Effector memory CD4-positive, alpha-beta T cell (primary cell): ENCODE data around the gene ULK4.

Experiments
- DNase-seq, 3 donors: peaks; one replicate each; pipeline ENCODE4 v3.0.0-alpha.2; 2020
- H3K27ac ChIP-seq: 2 replicates; pipeline ENCODE4 v1.7.0; 2013; ENCODE audit warnings: mild to moderate bottlenecking, low read length, moderate library complexity; ENCODE audit not compliant: insufficient read depth, poor library complexity, severe bottlenecking
- H3K27me3 ChIP-seq: replicated peaks from 2 replicates; pipeline ENCODE4 v1.7.0; 2013; ENCODE audit warnings: mild to moderate bottlenecking, low read length; ENCODE audit not compliant: insufficient read depth, control insufficient read depth, poor library complexity, severe bottlenecking
- H3K36me3 ChIP-seq: 2 replicates; pipeline ENCODE4 v1.7.0; 2013; ENCODE audit warnings: mild to moderate bottlenecking, low read length, moderate library complexity; ENCODE audit not compliant: control insufficient read depth, insufficient read depth
- H3K4me1 ChIP-seq: 2 replicates; pipeline ENCODE4 v1.7.0; 2013; ENCODE audit warnings: low read length, mild to moderate bottlenecking; ENCODE audit not compliant: control insufficient read depth, insufficient read depth, poor library complexity, severe bottlenecking
- H3K4me3 ChIP-seq: 2 replicates; pipeline ENCODE4 v1.7.0; 2013; ENCODE audit warnings: low read length, low read depth, mild to moderate bottlenecking; ENCODE audit not compliant: insufficient read depth, poor library complexity, severe bottlenecking
- H3K9me3 ChIP-seq: 2 replicates; pipeline ENCODE4 v1.7.0; 2013; ENCODE audit warnings: mild to moderate bottlenecking, low read length, moderate library complexity; ENCODE audit not compliant: control insufficient read depth

The ULK4 gene

GRCh38 chr3:41352510-41352909, 609.4 kb downstream of the ULK4 start:
- DNase-seq, result no peak
- Histone ChIP-seq H3K27me3 (no peaks in the 10 kb centered on the region), H3K9me3 (no peaks in the 10 kb centered on the region), H3K4me3 (no peak overlapping the region), H3K27ac (no peak overlapping the region), H3K4me1 (no peaks in the 10 kb centered on the region), H3K36me3 (no peaks in the 10 kb centered on the region)

GRCh38 chr3:41350441-41350840, 611.5 kb downstream of the ULK4 start:
- H3K4me1 ChIP-seq, result no peaks in the 10 kb centered on the region

GRCh38 chr3:41348401-41348800, 613.5 kb downstream of the ULK4 start:
- no peaks in the 10 kb centered on the region for H3K36me3 ChIP-seq
- H3K27ac ChIP-seq, result no peak overlapping the region
- no peaks in the 10 kb centered on the region for H3K4me1 ChIP-seq
- no peaks in the 10 kb centered on the region for H3K9me3 ChIP-seq
- no peak overlapping the region for H3K4me3 ChIP-seq
- no peak for DNase-seq
- no peaks in the 10 kb centered on the region for H3K27me3 ChIP-seq

More at GRCh38 chr3:41350441-41350840, 611.5 kb downstream of the ULK4 start:
- Histone ChIP-seq H3K27me3 (no peaks in the 10 kb centered on the region), H3K9me3 (no peaks in the 10 kb centered on the region), H3K27ac (no peak overlapping the region), H3K36me3 (no peaks in the 10 kb centered on the region), H3K4me3 (no peak overlapping the region)
- DNase-seq, result no peak

GRCh38 chr3:41346698-41347270, 615.1 kb downstream of the ULK4 start:
- Histone ChIP-seq H3K9me3 (no peaks in the 10 kb centered on the region), H3K4me1 (no peaks in the 10 kb centered on the region), H3K36me3 (no peaks in the 10 kb centered on the region), H3K27me3 (no peaks in the 10 kb centered on the region), H3K27ac (no peak overlapping the region), H3K4me3 (no peak overlapping the region)
- no peak for DNase-seq

- no peak for DNase-seq
- no peaks in the 10 kb centered on the region for H3K9me3 ChIP-seq
- H3K4me3 ChIP-seq, result no peak overlapping the region
- H3K27me3 ChIP-seq, result no peaks in the 10 kb centered on the region
- H3K27ac ChIP-seq, result no peak overlapping the region
- no peaks in the 10 kb centered on the region for H3K36me3 ChIP-seq
- no peaks in the 10 kb centered on the region for H3K4me1 ChIP-seq
These were observed 616.1 kb downstream of the ULK4 start for GRCh38 chr3:41345788-41346187.

DNA sequence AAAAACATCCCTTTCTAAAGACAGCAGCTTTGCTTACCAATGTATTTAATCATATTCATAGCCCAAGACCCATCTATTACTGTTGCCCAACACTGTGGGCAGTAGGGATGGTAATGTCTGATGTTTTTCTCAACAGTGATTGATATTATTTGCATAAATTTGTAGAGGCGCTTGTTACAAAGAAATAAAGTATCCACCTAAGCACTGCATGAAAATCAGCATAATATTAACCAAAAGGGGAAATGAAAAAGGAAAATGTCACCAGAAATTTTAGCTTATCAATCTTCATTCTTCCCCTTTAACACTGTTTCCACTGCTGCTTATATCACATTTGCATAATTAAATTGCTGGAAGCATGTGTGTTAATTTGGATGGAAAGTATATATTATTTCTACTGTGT, 622.1 kb downstream of the ULK4 start:
- H3K4me1 ChIP-seq, result no peaks in the 10 kb centered on the region
- no peaks in the 10 kb centered on the region for H3K36me3 ChIP-seq
- no peak overlapping the region for H3K27ac ChIP-seq
- H3K9me3 ChIP-seq, result no peaks in the 10 kb centered on the region
- H3K27me3 ChIP-seq, result no peaks in the 10 kb centered on the region
- H3K4me3 ChIP-seq, result no peak overlapping the region
- DNase-seq, result no peak

- Histone ChIP-seq H3K27ac (no peak overlapping the region), H3K4me1 (no peaks in the 10 kb centered on the region), H3K9me3 (no peaks in the 10 kb centered on the region), H3K36me3 (no peaks in the 10 kb centered on the region), H3K27me3 (no peaks in the 10 kb centered on the region), H3K4me3 (no peak overlapping the region)
- no peak for DNase-seq
These were observed 623.6 kb downstream of the ULK4 start for GRCh38 chr3:41338276-41338675.

GRCh38 chr3:41334426-41334825, 627.5 kb downstream of the ULK4 start:
- Histone ChIP-seq H3K36me3 (no peaks in the 10 kb centered on the region), H3K27me3 (no peaks in the 10 kb centered on the region), H3K9me3 (no peaks in the 10 kb centered on the region), H3K4me1 (no peaks in the 10 kb centered on the region), H3K4me3 (no peak overlapping the region), H3K27ac (no peak overlapping the region)
- no peak for DNase-seq

DNA sequence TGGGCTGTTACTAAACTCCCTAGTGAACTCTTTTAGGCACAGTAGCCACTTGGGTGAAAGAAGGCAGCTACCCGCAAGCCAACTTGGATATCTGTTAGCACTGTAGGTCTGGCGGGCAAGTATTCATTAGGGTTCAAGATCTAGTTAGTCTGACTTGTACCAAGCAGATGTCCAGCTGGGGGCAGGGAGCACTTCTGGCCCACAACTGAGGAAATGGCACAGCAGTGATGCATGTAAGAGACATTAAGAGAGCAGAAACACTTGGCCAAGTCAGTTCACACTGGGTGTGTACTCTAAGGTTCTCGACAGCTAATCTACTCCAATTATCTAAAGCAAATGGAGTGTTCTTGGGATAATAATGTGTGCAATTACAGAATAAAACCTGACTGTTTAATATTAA, 630.9 kb downstream of the ULK4 start:
- no peak for DNase-seq
- no peaks in the 10 kb centered on the region for H3K4me1 ChIP-seq
- H3K27me3 ChIP-seq, result no peaks in the 10 kb centered on the region
- H3K9me3 ChIP-seq, result no peaks in the 10 kb centered on the region
- no peak overlapping the region for H3K27ac ChIP-seq
- H3K36me3 ChIP-seq, result no peaks in the 10 kb centered on the region
- H3K4me3 ChIP-seq, result no peak overlapping the region

DNA sequence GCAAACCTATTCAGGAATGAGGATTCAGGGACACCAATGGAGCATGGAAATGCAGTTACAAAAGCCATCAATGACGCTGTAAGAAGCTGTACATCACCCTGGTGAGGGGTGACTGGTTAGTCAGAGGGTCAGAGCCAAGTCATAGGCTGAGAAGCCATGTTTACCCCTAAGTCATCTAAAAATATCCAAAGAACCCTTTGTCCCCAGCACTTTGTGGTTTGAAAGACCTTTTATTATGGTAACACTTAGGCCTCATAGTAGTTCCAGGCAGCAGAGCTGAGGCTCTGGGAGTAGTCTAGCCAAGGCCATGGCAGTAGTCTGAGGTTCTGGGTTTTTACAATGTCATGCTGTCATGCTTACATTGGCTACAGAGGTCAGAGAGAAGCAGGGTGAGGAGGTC, 631.4 kb downstream of the ULK4 start:
- DNase-seq, result no peak
- Histone ChIP-seq H3K27me3 (no peaks in the 10 kb centered on the region), H3K4me3 (no peak overlapping the region), H3K9me3 (no peaks in the 10 kb centered on the region), H3K36me3 (no peaks in the 10 kb centered on the region), H3K4me1 (no peaks in the 10 kb centered on the region), H3K27ac (no peak overlapping the region)
